Measurements from ENCODE around the gene TM9SF1. TPM values are rescaled to one million over a fixed set of nuclear protein-coding genes. Genes with fewer than 3 reads are reported as not detected.

Gene TM9SF1
- total RNA-seq, 1 donor from 2014 or later: 24.5 TPM

GRCh38 chr14:24238527-24239037, 43.3 kb upstream of the TM9SF1 start:
- no peak for ATAC-seq (ENCODE audit: low read depth)
- Mint-ChIP-seq H3K4me3 (peak overlapping the region; percentile 45), H3K27ac (peak overlapping the region; percentile 54), H3K27me3 (no peaks in the 10 kb centered on the region), H3K36me3 (ENCODE audit: low read depth) (peaks cover 78% of the 10 kb centered on the region), H3K9me3 (no peaks in the 10 kb centered on the region), H3K4me1 (peaks cover 71% of the 10 kb centered on the region)
- CTCF ChIA-PET: interaction anchor here (1.1 to 1.8 kb wide), 4 partner anchors 23 to 193 kb away, joined by 3 to 4 read pairs (median 4); partner anchors contain the start of gene MDP1
- DNase-seq: no peak
- intact Hi-C loops (cut with micrococcal nuclease): no loop called here
- TF ChIP-seq CTCF (IDR thresholded peaks at IDR 0.05): no peak
- POLR2A ChIA-PET: interaction anchor here (0.5 to 11.1 kb wide), 13 partner anchors 10 to 191 kb away, joined by 3 to 242 read pairs (median 3); partner anchors contain the start of genes CBLN3, CHMP4A, DHRS1 and KHNYN

GRCh38 chr14:24238123-24238522, 42.9 kb upstream of the TM9SF1 start:
- peaks cover 78% of the 10 kb centered on the region for H3K36me3 Mint-ChIP-seq (ENCODE audit: low read depth)

GRCh38 chr14:24237463-24237955, 42.3 kb upstream of the TM9SF1 start:
- Mint-ChIP-seq H3K4me3 (no peak overlapping the region), H3K27ac (peak overlapping the region; percentile 6), H3K36me3 (ENCODE audit: low read depth) (peaks cover 79% of the 10 kb centered on the region), H3K9me3 (no peaks in the 10 kb centered on the region), H3K27me3 (no peaks in the 10 kb centered on the region), H3K4me1 (peaks cover 73% of the 10 kb centered on the region)
- intact Hi-C loops (cut with micrococcal nuclease): no loop called here
- POLR2A ChIA-PET: interaction anchor here (0.9 to 11.1 kb wide), 11 partner anchors 9 to 192 kb away, joined by 3 to 242 read pairs (median 5); partner anchors contain the start of genes CBLN3, CHMP4A, DHRS1 and KHNYN
- no peak for ATAC-seq (ENCODE audit: low read depth)
- CTCF ChIA-PET: interaction anchor here (1.0 to 1.8 kb wide), 3 partner anchors 22 to 71 kb away, joined by 3 to 6 read pairs (median 4); partner anchors contain the start of gene MDP1
- DNase-seq: no peak
- no peak for TF ChIP-seq CTCF (IDR thresholded peaks at IDR 0.05)

More at GRCh38 chr14:24238123-24238522, 42.9 kb upstream of the TM9SF1 start:
- ChIA-PET CTCF (interaction anchor here (1.0 to 1.8 kb wide), 4 partner anchors 22 to 70 kb away, joined by 3 to 6 read pairs (median 4); partner anchors contain the start of gene MDP1), POLR2A (interaction anchor here (0.5 to 11.1 kb wide), 14 partner anchors 9 to 192 kb away, joined by 3 to 242 read pairs (median 4); partner anchors contain the start of genes CBLN3, CHMP4A, DHRS1 and KHNYN)
- no peak overlapping the region for H3K4me3 Mint-ChIP-seq
- intact Hi-C loops (cut with micrococcal nuclease): no loop called here
- H3K27me3 Mint-ChIP-seq: no peaks in the 10 kb centered on the region
- H3K27ac Mint-ChIP-seq: peak overlapping the region; percentile 16
- H3K9me3 Mint-ChIP-seq: no peaks in the 10 kb centered on the region
- DNase-seq: no peak
- no peak for TF ChIP-seq CTCF (IDR thresholded peaks at IDR 0.05)
- no peak for ATAC-seq (ENCODE audit: low read depth)
- H3K4me1 Mint-ChIP-seq: peaks cover 71% of the 10 kb centered on the region

- Mint-ChIP-seq H3K4me3 (no peak overlapping the region), H3K4me1 (peaks cover 69% of the 10 kb centered on the region), H3K9me3 (no peaks in the 10 kb centered on the region), H3K27ac (peak overlapping the region; percentile 6), H3K27me3 (no peaks in the 10 kb centered on the region), H3K36me3 (ENCODE audit: low read depth) (peaks cover 80% of the 10 kb centered on the region)
- TF ChIP-seq CTCF (IDR thresholded peaks at IDR 0.05): no peak
- intact Hi-C loops (cut with micrococcal nuclease): no loop called here
- no peak for DNase-seq
- ChIA-PET CTCF (interaction anchor here (1.0 to 1.8 kb wide), 3 partner anchors 21 to 71 kb away, joined by 3 to 6 read pairs (median 4); partner anchors contain the start of gene MDP1), POLR2A (interaction anchor here (1.4 to 11.1 kb wide), 5 partner anchors 10 to 90 kb away, joined by 3 to 242 read pairs (median 9); partner anchors contain the start of genes CHMP4A, DHRS1, MDP1 and NOP9)
- no peak for ATAC-seq (ENCODE audit: low read depth)
Observed at GRCh38 chr14:24236689-24237462, 41.6 kb upstream of the TM9SF1 start.

Data from activated B cell treated with CpG ODN at 0.5 μM for 24 hours (primary cell).